GM21825 (cell line): ENCODE data around the gene KCNG4.
"Not testable (repeated sequence)": the region's sequence is repeated elsewhere in the genome, so short reads cannot be mapped to it uniquely, and the experiment has no call there.

Experiments
- ATAC-seq: cut with Tn5 transposase; IDR thresholded peaks from one replicate; pipeline ENCODE4 v1.9.1; 2021; ENCODE audit warnings: mild to moderate bottlenecking, moderate library complexity; ENCODE audit not compliant: unreplicated experiment

KCNG4 gene

DNA sequence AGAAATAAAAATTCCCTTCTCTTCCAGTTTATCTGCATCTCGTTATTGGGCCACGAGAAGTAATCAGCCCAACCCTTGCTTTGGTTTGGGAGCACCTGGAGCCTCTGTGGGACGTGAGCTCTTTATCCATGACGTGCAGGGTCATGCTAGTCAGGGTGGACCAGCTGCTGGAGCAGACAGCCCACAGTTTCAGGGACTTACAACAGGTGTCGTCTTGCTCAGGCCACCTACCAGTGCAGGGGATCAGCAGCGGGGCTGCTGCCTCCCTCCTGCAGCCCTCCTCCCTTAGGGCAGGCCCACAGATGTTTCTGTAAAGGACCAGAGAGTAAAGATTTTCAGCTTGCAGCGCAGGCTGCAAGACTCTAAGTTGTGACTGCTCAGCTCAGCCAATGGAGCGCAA lies 31.9 kb downstream of the KCNG4 start:
- no peak for ATAC-seq

DNA sequence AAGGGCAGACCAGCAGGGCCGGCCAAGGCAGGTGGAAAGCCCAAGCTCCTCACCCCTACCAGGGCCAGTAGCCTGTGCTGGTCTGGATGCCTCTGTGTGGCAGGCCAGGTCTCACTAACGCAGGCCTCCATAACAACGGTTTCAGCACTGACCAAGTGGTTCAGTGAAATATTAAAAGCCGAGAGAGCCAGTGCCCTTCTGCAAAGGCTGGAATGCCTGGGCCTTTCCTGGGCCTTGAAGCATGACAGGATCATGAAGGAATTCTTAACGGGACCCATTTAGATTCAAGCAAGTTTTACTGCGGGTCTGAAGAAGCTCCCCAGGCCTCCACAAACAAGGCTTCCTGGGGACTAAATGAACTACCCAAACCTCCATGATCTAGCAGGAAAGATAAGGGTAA lies 32.6 kb downstream of the KCNG4 start:
- ATAC-seq, result no peak

DNA sequence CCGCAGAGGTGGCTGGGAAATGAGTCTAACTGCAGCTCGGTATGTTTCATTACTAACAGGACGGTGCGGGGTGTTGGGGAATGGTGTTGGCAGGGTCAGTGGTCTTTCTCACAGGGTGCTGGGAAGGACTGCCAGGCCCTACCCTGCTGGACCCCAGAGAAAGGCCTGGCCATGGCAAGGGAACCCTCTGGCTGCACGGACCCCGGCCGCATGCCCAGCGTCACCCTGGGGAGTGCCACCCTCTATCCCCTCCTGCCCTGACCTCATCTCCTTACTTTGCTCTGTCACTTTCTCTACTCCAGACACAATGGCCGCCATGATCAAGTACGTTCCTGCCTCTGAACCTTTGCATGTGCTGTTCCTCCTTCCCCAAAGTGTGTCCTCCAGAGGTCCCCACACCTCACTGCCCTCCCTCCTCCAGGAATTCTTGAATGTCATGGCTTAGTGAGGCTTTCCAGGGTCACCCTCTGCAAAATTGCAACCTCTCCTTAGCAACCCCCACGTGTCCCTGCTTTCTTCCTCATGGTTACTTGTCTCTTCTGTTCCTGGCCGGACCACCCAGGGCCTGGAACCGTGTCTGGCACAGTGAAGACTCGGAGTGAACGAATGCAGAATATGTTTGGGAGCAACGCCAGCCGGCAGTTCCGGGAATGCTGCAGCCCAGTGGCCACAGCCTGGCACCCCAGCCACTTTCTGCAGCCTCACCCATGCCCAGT lies 33.7 kb downstream of the KCNG4 start:
- no peak for ATAC-seq

DNA sequence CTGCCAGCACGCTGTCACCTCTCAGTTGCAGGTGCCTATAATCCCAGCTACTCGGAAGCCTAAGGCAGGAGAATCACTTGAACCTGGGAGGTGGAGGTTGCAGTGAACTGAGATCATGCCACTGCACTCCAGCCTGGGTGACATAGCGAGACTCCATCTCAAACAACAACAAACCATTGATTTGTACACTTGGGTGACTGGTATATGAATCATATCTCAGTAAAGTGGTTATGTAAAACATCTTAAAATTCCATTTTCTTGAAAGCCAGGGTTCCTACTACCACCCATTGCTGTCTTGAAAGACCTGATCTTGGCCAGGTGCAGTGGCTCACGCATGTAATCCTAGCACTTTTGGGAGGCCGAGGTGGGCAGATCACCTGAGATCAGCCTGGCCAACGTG lies 34.7 kb downstream of the KCNG4 start:
- not testable (repeated sequence) for ATAC-seq

DNA sequence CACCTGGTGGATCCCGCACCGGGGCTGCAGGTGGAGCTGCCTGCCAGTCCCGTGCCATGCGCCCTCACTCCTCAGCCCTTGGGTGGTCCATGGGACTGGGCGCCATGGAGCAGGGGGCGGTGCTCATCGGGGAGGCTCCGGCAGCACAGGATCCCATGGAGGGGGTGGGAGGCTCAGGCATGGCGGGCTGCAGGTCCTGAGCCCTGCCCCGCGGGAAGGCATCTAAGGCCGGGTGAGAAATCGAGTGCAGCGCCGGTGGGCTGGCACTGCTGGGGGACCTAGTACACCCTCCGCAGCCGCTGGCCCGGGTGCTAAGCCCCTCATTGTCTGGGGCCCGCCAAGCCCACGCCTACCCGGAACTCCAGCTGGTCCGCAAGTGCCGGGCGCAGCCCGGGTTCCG lies 35.3 kb downstream of the KCNG4 start:
- not testable (repeated sequence) for ATAC-seq

DNA sequence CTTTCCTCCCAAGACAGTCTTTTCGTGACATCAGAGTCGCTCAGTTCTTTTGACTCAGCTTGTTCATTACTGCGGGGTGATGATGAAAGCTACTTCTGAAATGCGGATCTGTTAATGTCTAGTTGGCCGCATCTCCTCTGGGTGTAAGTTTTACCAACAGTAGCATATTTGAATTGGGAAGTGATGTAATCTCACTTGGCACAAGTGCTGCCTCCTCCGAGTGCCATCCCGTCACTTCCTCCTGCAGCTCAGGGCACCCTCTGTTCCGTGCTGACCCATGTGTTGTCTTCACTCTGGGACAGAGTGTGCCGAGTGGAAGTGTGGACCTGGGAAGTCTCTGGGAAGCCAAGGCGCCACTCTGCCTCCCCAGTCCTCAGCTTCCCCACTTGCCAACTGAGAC lies 40.0 kb downstream of the KCNG4 start:
- no peak for ATAC-seq

DNA sequence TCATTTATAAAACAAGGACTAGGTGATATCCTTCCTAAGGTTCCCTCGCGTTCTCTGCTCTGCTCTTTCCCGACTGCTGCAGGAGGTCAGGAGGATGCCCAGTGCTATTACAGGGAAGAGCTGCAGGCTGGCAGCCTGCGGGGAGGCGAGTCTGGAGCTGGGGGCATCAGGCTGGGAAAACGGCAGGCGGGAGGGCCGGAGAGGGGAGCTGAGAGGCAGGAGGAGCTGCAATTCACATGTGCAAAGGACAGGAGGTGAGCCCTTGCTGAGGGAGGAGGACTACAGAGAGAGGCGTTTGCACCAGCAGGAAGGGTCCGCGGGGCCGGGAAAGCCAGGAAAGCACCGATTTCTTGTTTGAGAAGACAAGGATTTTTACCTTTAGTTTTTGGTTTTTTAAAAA lies 40.7 kb downstream of the KCNG4 start:
- ATAC-seq, result no peak

DNA sequence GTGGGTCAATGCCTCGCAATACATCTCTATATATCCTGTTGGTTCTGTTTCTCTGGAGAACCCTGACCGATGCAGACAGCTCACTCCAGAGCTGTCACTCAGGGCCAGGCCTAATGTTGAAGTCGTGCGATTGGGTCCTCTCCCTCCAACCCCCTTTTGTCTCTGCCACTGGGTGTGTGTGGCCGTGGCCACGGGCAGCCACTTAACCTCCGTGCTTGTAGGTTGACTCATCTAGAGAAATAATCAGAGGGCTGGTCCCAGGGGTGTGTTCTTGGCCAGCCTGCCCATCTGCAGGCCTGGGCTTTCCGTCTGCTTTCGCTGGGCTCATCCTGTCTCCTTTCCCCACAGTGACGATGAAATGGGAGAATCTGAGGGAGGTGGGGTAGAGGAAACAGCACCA lies 41.4 kb downstream of the KCNG4 start:
- no peak for ATAC-seq

DNA sequence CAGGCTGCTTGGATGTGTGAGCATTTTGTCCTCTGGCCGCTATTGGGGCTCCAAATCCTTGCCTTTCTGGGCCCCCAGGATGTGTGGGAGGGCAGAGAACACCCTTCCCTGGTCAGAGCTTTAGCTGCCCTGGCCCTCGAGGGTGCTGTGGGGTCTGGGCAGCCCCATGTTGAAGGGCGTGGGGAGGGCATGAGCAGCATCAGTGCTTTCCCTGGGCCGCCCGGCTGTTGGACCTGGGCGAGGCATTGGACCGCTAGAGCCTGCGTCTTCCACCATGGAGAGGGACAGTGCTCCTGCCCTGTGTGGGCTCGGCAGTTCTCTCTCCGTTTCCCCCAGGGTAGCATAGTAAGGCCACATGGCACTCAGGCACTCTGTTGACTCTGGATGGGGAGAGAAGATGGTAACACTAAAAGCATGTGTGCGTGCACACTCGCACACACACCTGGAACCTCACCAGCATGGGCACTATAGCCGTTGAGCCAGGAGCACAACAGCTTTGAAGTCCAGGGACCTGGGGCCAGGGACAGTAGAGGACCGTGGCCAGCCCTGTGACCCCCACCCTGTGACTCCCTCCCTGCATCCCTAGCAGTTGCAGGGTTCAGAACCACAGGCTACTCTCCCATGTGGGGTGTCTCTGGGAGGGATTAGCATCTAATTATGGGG lies 42.2 kb downstream of the KCNG4 start:
- ATAC-seq, result no peak

DNA sequence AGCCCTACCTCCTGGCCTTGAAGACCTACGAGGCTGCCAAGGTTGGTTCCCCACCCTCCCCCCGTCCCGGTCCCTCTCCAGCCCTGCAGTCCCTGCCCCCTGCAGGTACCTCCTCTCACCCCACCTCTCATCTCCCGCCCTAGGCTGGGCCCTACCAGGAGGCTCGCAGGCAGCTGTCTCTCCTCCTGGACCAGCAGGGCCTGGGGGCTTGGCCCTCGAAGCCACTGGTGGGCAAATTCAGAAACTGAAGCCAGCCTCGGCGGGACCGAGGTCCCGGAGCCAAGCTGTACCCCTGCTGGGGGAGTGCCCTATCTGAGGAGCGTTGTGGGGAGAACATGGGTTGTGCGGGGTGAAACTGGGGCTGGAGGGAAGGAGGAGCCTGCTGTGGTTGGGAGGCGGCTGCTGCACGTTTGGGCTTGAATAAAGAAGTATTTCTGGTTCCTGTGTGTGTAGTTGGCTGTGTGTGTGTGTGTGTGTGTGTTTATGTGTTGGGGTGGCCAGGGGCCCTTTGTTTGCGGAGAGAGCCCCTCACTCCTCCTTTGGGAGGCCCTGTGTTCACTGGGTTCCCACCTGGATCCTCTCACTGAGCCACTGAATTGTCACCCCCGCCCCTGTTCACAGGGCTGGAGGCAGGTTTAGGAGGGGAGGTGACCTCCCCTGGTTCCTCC lies 43.0 kb downstream of the KCNG4 start:
- no peak for ATAC-seq

DNA sequence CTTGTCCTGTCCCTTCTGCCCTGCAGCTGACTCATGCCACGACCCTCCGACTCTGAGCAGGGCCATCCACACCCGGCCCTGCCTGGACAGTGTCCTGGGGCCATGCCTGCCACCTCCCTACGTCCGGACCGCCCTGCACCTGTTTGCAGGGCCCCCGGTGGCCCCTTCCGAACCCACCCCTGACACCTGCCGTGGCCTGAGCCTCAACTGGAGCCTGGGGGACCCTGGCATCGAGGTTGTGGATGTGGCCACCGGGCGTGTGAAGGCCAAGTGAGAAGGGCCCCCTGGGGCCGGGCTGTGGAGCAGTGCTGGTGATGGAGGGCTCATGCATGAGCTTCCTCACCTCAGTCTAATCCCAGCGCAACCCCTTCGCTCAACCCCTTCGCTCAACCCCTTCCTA lies 43.7 kb downstream of the KCNG4 start:
- no peak for ATAC-seq

DNA sequence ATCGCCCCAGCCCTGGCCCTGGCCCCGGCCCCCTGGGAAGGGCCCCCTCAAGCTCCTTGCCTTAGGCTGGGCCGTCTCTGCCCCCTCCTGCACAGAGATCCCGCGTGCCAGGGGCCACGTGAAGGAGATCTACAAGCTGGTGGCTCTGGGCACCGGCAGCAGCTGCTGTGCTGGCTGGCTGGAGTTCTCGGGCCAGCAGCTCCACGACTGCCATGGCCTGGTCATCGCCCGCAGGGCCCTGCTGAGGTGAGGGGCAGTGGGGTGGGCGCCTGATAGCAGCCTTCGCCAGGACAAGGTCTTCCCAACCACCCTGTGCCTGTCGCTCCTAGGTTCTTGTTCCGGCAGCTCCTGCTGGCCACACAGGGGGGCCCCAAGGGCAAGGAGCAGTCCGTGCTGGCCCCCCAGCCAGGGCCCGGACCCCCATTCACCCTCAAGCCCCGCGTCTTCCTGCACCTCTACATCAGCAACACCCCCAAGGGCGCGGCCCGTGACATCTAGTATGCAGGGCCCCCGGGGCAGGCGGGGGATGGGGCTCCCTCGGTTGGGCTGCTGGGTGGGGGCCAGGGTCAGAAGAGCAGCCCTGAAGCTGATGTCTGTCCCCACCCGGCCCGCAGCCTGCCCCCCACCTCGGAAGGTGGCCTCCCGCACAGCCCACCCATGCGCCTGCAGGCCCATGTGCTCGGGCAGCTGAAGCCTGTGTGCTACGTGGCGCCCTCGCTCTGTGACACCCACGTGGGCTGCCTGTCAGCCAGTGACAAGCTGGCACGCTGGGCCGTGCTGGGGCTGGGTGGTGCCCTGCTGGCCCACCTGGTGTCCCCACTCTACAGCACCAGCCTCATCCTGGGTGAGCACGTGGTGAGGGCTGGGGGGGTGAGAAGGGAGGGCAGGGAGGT lies 44.4 kb downstream of the KCNG4 start:
- no peak for ATAC-seq

DNA sequence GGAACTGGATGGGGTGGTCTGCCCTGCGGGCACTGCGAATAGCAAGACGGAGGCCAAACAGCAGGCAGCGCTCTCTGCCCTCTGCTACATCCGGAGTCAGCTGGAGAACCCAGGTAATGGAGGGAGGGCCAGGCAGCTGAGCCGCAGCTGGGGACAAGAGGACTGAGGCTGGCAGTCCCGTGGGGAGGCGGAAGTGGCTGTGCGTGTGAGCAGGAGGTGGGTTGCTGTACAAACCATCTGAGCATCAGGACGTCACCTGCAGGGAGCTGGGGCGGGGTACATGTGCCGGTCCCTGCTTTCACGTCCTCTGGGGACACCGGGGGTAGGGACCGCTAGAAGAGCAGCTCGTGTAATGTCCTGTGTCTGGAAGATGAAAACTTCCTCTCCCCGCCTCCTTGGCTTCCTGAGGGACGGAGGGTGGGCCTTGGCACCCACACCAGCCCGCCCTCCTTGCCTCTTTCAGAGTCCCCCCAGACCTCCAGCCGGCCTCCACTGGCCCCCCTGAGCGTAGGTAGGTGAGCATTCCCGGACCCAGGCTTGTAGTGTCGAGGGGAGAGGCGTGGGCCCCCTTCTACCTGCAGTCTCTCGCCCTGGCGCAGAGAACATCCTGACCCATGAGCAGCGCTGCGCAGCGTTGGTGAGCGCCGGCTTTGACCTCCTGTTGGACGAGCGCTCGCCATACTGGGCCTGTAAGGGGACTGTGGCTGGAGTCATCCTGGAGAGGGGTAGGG lies 45.2 kb downstream of the KCNG4 start:
- ATAC-seq, result peak; percentile 55

DNA sequence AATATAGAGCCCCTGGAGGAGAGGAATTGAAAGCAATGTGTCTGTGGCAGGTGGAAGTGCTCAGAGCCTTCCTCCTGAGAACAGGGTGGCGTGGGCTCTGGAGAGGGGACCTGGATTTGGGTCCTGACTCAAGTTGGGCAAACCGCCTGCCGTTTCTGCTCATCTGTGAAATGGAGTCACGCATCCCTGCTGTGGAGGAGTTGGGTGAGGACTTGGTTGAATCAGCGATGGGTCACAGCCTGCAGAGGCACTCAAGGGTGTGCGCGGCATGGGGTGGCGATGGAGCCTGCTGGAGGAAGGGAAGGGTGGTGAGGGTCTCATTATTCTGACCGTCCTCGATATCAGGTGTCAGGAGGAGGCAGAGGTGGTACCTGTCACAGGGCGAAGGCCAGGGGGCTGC lies 45.8 kb downstream of the KCNG4 start:
- no peak for ATAC-seq

DNA sequence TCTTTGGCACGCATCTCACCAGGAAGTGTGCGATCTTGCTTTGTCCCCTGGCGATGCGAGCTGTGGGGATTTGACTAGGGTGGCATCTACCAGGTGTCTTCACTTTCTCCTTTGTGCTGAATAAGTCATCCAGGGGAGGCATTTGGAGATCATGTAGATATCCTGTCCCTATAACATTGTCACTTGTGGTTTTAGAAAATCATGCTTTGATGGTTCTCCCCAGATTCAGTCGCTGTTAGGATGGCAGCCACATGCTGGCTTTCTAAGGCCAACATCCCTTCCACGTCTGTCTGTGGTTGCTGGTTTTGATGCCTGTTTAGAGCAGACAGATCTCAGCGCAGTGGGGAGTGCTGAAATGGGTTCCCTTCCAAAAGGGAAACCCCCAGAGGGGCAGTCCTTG lies 46.3 kb downstream of the KCNG4 start:
- no peak for ATAC-seq

DNA sequence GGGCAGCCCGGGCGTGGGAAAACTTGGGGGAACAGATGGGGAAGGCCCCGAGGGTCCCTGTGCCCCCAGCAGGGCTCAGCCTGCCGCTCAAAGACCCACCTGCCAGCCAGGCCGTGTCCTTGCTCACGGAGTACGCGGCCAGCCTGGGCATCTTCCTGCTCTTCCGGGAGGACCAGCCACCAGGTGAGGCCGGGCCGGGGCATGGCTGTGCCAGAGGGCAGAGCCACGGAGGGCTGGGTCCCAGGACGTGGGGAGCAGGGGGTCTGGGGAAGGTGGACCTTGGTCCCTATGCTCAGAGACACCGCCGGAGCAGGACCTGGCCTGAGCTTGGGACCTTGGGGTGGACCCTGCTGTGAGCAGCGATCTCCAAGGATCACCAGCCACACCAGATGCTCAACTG lies 48.3 kb downstream of the KCNG4 start:
- no peak for ATAC-seq

DNA sequence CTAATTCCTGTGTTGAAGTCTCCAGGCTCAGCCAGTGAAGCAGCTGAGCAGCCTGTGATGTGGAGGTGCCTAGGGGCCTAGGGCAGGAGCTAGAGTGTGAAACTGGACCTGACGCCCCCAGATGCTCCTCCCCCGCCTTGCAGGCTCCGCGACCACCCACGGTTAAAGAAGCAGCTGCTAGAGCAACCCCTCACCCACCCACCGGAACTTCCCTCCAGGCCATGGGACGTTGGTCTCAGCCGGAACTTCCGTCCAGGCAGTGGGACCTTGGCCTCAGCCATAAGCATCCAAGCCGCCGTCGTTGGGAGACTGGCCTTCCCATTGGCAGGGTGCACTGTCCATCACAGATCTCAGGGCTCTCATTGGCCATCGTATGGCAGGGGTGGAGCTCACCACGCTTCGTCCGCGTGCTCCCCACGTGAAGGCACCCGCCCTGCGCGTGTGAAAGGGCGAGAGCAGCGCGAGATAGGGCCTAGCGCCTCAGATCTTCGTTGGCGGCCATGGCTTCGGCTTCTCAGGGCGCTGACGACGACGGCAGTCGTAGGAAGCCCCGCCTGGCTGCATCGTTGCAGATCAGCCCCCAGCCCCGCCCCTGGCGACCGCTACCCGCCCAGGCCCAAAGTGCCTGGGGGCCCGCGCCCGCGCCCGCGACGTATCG lies 49.0 kb downstream of the KCNG4 start, which contains the start of gene ADAD2:
ADAD2 (plus strand) TSS at position 427 of the 658 bp plus-strand sequence; CDS start at position 501, 74 bp downstream.
- ATAC-seq, result no peak

DNA sequence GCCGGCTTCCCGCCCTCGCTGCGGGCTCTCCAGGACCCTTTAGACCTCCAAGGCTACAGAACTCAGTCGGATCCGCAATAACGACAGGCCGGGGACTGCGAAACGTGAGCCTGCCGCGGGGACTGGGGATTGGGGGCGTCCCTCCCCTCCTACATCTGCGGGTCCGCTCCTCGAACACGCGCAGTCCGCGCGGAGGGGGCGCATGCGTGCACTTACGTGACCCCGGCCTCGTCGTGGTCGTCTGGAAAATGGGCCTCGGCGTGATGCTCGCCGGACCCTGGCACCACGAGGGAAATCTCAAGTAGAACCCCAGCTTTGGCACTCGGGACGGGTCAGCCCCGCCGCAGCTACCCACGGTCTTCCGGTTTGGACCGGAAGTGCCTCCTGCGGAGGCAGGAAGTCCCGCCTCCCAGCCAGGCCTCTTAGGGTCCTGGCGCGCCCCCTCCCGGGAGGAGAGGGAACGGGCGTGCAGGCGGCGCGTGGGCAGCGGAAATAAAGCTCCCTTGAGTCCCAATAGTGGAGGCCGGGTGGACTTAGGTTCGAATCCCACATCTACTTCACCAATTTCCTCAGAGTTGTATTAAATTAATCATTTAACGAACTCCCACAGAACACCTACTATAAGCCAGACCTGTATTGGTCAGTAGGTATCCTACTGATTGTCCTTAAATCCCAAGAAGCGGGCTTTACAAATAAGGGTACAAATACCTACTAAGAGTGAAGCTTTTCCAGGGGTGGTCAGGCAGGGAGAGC lies 53.0 kb downstream of the KCNG4 start, which contains the start of gene TAF1C:
TAF1C (minus strand) TSS at position 373 of the 753 bp plus-strand sequence. CDS start 2,069 bp downstream, outside the sequence.
- ATAC-seq, result peak; percentile 91

DNA sequence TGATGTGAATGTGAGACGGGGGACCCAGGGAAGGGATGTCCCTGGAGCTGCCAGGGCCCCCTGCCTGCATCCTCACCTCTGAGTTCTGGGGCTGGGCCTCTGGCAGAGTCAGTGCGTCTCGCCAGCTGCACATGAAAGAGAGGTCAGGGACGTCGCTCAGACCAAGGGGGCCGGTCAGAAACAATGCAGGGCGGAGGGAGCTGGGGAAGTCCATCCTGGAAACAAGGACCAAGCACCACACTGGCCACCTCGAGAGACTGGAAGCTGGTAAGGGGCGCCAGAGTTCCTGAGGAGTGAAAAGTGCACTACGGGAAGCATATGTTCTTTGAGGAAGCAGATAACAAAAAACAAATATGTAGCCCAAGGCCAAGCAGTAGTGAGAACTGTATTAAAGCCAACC lies 55.0 kb downstream of the KCNG4 start:
- ATAC-seq, result no peak
